BLaER1 treated with 17β-estradiol and CSF1 and Interleukin-3, amounts not matched to agents 10 nM and 100 nM (cell line): ENCODE results near the gene NHS.

ENCODE experiments used
- H3K27ac ChIP-seq, 11 experiments: shearing (Covaris generic); formaldehyde crosslinking; 2 replicates each; pipeline ENCODE4 v1.8.1; 2022
- H3K27me3 ChIP-seq, 11 experiments: shearing (Covaris generic); formaldehyde crosslinking; 2 replicates each; pipeline ENCODE4 v1.8.1; 2022
- H3K36me3 ChIP-seq, 11 experiments: shearing (Covaris generic); formaldehyde crosslinking; 2 replicates each; pipeline ENCODE4 v1.8.1; 2022
- H3K4me1 ChIP-seq, 10 experiments: shearing (Covaris generic); formaldehyde crosslinking; 2 replicates each; pipeline ENCODE4 v1.8.1; 2022
- H3K4me2 ChIP-seq, 11 experiments: shearing (Covaris generic); formaldehyde crosslinking; 2 replicates each; pipeline ENCODE4 v1.8.1; 2022
- H3K4me3 ChIP-seq, 10 experiments: shearing (Covaris generic); formaldehyde crosslinking; 2 replicates each; pipeline ENCODE4 v1.8.1; 2022
- H3K9ac ChIP-seq, 11 experiments: shearing (Covaris generic); formaldehyde crosslinking; 2 replicates each; pipeline ENCODE4 v1.8.1; 2022
- H3K9me3 ChIP-seq, 11 experiments: shearing (Covaris generic); formaldehyde crosslinking; replicated peaks in 1 of 11; 2 replicates each; pipeline ENCODE4 v1.8.1; 2022
- H4K20me1 ChIP-seq, 11 experiments: shearing (Covaris generic); formaldehyde crosslinking; 2 replicates each; pipeline ENCODE4 v1.8.1; 2022
- Cebpa-rat ChIP-seq, 11 experiments: shearing (Covaris generic); IDR thresholded peaks; 2 replicates each; pipeline ENCODE4 v1.8.1; 2022

NHS gene

GRCh38 chrX:17703201-17703600, 328.2 kb downstream of the NHS start:
- Histone ChIP-seq H3K9ac (no peak overlapping the region), H3K4me1 (no peaks in the 10 kb centered on the region), H3K36me3 (no peaks in the 10 kb centered on the region), H3K4me3 (no peak overlapping the region), H3K9me3 (no peaks in the 10 kb centered on the region), H3K27me3 (peaks cover 68 to 97% (median 94%) of the 10 kb centered on the region in 11 experiments), H3K27ac (no peak overlapping the region), H3K4me2 (no peak overlapping the region), H4K20me1 (no peaks in the 10 kb centered on the region; a peak in 1 of 22 replicates)
- TF ChIP-seq Cebpa-rat (IDR thresholded peaks at IDR 0.05), result no peak

GRCh38 chrX:17705211-17705610, 330.2 kb downstream of the NHS start:
- H3K4me2 ChIP-seq, result no peak overlapping the region
- H3K9ac ChIP-seq, result no peak overlapping the region
- H3K27me3 ChIP-seq, result peaks cover 75 to 100% (median 99%) of the 10 kb centered on the region in 11 experiments
- no peak overlapping the region for H3K4me3 ChIP-seq
- H3K9me3 ChIP-seq, result no peaks in the 10 kb centered on the region
- H3K27ac ChIP-seq, result no peak overlapping the region
- TF ChIP-seq Cebpa-rat (IDR thresholded peaks at IDR 0.05), result peak in 3 of 11 experiments; percentile 34 to 62 (median 42); a peak in 2 of 22 replicates
- H3K36me3 ChIP-seq, result no peaks in the 10 kb centered on the region
- no peaks in the 10 kb centered on the region for H3K4me1 ChIP-seq
- peaks cover 0 to 2% (median 0%) of the 10 kb centered on the region in 11 experiments; a peak in 3 of 22 replicates for H4K20me1 ChIP-seq

- Histone ChIP-seq H3K4me3 (no peak overlapping the region), H3K9ac (no peak overlapping the region), H3K9me3 (no peaks in the 10 kb centered on the region), H3K4me1 (no peaks in the 10 kb centered on the region), H3K36me3 (no peaks in the 10 kb centered on the region), H3K27ac (no peak overlapping the region), H3K4me2 (no peak overlapping the region), H3K27me3 (peaks cover 86 to 100% (median 99%) of the 10 kb centered on the region in 11 experiments), H4K20me1 (peaks cover 0 to 2% (median 0%) of the 10 kb centered on the region in 11 experiments; a peak in 2 of 22 replicates)
- no peak for TF ChIP-seq Cebpa-rat (IDR thresholded peaks at IDR 0.05)
Measured at GRCh38 chrX:17706676-17707075, 331.7 kb downstream of the NHS start.

GRCh38 chrX:17707731-17708130, 332.7 kb downstream of the NHS start:
- TF ChIP-seq Cebpa-rat (IDR thresholded peaks at IDR 0.05), result no peak
- Histone ChIP-seq H3K27me3 (peaks cover 86 to 97% (median 95%) of the 10 kb centered on the region in 11 experiments), H4K20me1 (peaks cover 0 to 2% (median 0%) of the 10 kb centered on the region in 11 experiments; a peak in 2 of 22 replicates), H3K4me2 (no peak overlapping the region), H3K9me3 (no peaks in the 10 kb centered on the region), H3K4me1 (no peaks in the 10 kb centered on the region), H3K27ac (no peak overlapping the region), H3K4me3 (no peak overlapping the region), H3K9ac (no peak overlapping the region), H3K36me3 (no peaks in the 10 kb centered on the region)

GRCh38 chrX:17710871-17711301, 335.9 kb downstream of the NHS start:
- Histone ChIP-seq H3K4me2 (no peak overlapping the region), H3K27ac (no peak overlapping the region), H3K4me1 (no peaks in the 10 kb centered on the region), H3K9me3 (no peaks in the 10 kb centered on the region), H3K9ac (no peak overlapping the region), H4K20me1 (peaks cover 0 to 2% (median 0%) of the 10 kb centered on the region in 11 experiments; a peak in 2 of 22 replicates), H3K36me3 (no peaks in the 10 kb centered on the region), H3K4me3 (no peak overlapping the region), H3K27me3 (peaks cover 88 to 97% (median 96%) of the 10 kb centered on the region in 11 experiments)
- no peak for TF ChIP-seq Cebpa-rat (IDR thresholded peaks at IDR 0.05)

GRCh38 chrX:17713288-17713687, 338.3 kb downstream of the NHS start:
- H3K27me3 ChIP-seq, result peaks cover 73 to 95% (median 91%) of the 10 kb centered on the region in 11 experiments
- H4K20me1 ChIP-seq, result peaks cover 0 to 2% (median 0%) of the 10 kb centered on the region in 11 experiments; a peak in 2 of 22 replicates
- no peaks in the 10 kb centered on the region for H3K36me3 ChIP-seq
- no peaks in the 10 kb centered on the region for H3K9me3 ChIP-seq
- no peak overlapping the region for H3K4me2 ChIP-seq
- no peak for TF ChIP-seq Cebpa-rat (IDR thresholded peaks at IDR 0.05)
- no peak overlapping the region for H3K4me3 ChIP-seq
- no peak overlapping the region for H3K9ac ChIP-seq
- no peak overlapping the region for H3K27ac ChIP-seq
- H3K4me1 ChIP-seq, result no peaks in the 10 kb centered on the region

- H4K20me1 ChIP-seq, result no peaks in the 10 kb centered on the region; a peak in 1 of 22 replicates
- no peak overlapping the region for H3K9ac ChIP-seq
- no peaks in the 10 kb centered on the region for H3K36me3 ChIP-seq
Measured at GRCh38 chrX:17718649-17719165, 343.7 kb downstream of the NHS start.

GRCh38 chrX:17719711-17720110, 344.7 kb downstream of the NHS start:
- Histone ChIP-seq H3K4me3 (no peak overlapping the region), H3K9me3 (0 out of 22 replicates have a peak, but pooled peaks cover 0 to 4% (median 0%) of the 10 kb centered on the region in 11 experiments), H4K20me1 (no peaks in the 10 kb centered on the region; a peak in 1 of 22 replicates), H3K27me3 (peaks cover 78 to 96% (median 90%) of the 10 kb centered on the region in 11 experiments), H3K9ac (no peak overlapping the region), H3K27ac (no peak overlapping the region), H3K4me2 (no peak overlapping the region), H3K36me3 (no peaks in the 10 kb centered on the region), H3K4me1 (no peaks in the 10 kb centered on the region)
- TF ChIP-seq Cebpa-rat (IDR thresholded peaks at IDR 0.05), result no peak

More at GRCh38 chrX:17718649-17719165, 343.7 kb downstream of the NHS start:
- Histone ChIP-seq H3K27ac (no peak overlapping the region), H3K4me2 (no peak overlapping the region), H3K27me3 (peaks cover 77 to 98% (median 92%) of the 10 kb centered on the region in 11 experiments), H3K4me1 (no peaks in the 10 kb centered on the region), H3K9me3 (0 out of 22 replicates have a peak, but pooled peaks cover 0 to 4% (median 0%) of the 10 kb centered on the region in 11 experiments), H3K4me3 (no peak overlapping the region)
- TF ChIP-seq Cebpa-rat (IDR thresholded peaks at IDR 0.05), result no peak

- no peak overlapping the region for H3K4me2 ChIP-seq
- H3K27me3 ChIP-seq, result peaks cover 77 to 95% (median 89%) of the 10 kb centered on the region in 11 experiments
- H3K4me3 ChIP-seq, result no peak overlapping the region
- no peak overlapping the region for H3K9ac ChIP-seq
- H3K27ac ChIP-seq, result no peak overlapping the region
- peaks cover 0 to 4% (median 0%) of the 10 kb centered on the region in 11 experiments; a peak in 1 of 22 replicates for H4K20me1 ChIP-seq
- H3K36me3 ChIP-seq, result no peaks in the 10 kb centered on the region
- TF ChIP-seq Cebpa-rat (IDR thresholded peaks at IDR 0.05), result no peak
- H3K9me3 ChIP-seq, result peaks cover 0 to 4% (median 0%) of the 10 kb centered on the region in 11 experiments; a peak in 1 of 22 replicates
- H3K4me1 ChIP-seq, result no peaks in the 10 kb centered on the region
Measured at GRCh38 chrX:17721715-17722114, 346.7 kb downstream of the NHS start.
